Neural crest cell (in vitro differentiated cells): ENCODE data around the gene IGSF9B. TPM values are rescaled to one million over a fixed set of nuclear protein-coding genes. Genes with fewer than 3 reads are reported as not detected.

Experiments used
- DNase-seq: peaks from one replicate; pipeline ENCODE4 v3.0.0; 2021; ENCODE audit warnings: low read depth, mixed read lengths, low spot score
- H3K27ac Mint-ChIP-seq: one replicate; pipeline ENCODE4 v1.8.0; 2021; ENCODE audit warnings: mild to moderate bottlenecking, mixed read lengths; ENCODE audit not compliant: unreplicated experiment
- H3K27me3 Mint-ChIP-seq: 2 replicates; pipeline ENCODE4 v1.8.0; 2021; ENCODE audit warnings: low read depth, mild to moderate bottlenecking, mixed read lengths
- H3K36me3 Mint-ChIP-seq: 2 replicates; pipeline ENCODE4 v1.8.0; 2021; ENCODE audit warnings: low read depth, mild to moderate bottlenecking, mixed read lengths
- H3K4me1 Mint-ChIP-seq: 2 replicates; pipeline ENCODE4 v1.8.0; 2021; ENCODE audit warnings: mixed read lengths
- H3K4me3 Mint-ChIP-seq: one replicate; pipeline ENCODE4 v1.8.0; 2021; ENCODE audit warnings: mild to moderate bottlenecking, mixed read lengths
- H3K9me3 Mint-ChIP-seq: 2 replicates; pipeline ENCODE4 v1.8.0; 2021; ENCODE audit warnings: mixed read lengths
- CTCF ChIP-seq: fragments of 200-600 bp; sonication (generic); conservative IDR thresholded peaks from 2 replicates; pipeline ENCODE4 v1.5.0; 2021; ENCODE audit warnings: antibody characterized with exemption, mild to moderate bottlenecking
- total RNA-seq: library from RNA; stranded (reverse); gene quantifications from 2 replicates; pipeline ENCODE4 v1.2.1, GENCODE V29; 2021

The IGSF9B gene
- total RNA-seq, 1 donor from 2014 or later = 12.9 TPM

DNA sequence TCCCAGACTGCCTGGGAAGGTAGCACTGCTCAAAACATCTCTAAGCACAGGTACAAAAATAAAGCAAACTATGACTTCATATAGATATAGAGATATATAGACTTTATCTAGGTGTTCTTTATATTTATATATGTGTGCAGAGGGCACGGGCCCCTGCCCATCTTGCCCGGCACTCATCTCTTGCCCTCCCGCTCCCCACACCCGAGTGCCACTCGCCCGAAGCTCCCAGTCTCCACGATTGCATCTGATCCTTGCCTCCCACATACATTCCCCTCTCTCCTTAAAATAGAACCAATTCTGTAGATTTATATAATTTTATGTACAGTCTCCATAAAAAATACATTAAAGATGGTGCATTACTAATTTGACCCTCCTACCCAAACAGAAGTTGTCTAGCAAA is 55.5 kb downstream of the IGSF9B start:
- no peaks in the 10 kb centered on the region for H3K27me3 Mint-ChIP-seq
- peaks cover 3% of the 10 kb centered on the region for H3K4me1 Mint-ChIP-seq
- no peak overlapping the region for H3K4me3 Mint-ChIP-seq
- DNase-seq = no peak
- peaks cover 2% of the 10 kb centered on the region for H3K9me3 Mint-ChIP-seq
- H3K27ac Mint-ChIP-seq = no peak overlapping the region
- no peak for TF ChIP-seq CTCF
- no peaks in the 10 kb centered on the region for H3K36me3 Mint-ChIP-seq

- Mint-ChIP-seq H3K27me3 (peaks cover 6% of the 10 kb centered on the region), H3K4me1 (peaks cover 12% of the 10 kb centered on the region), H3K36me3 (no peaks in the 10 kb centered on the region), H3K4me3 (no peak overlapping the region), H3K27ac (no peak overlapping the region), H3K9me3 (peaks cover 2% of the 10 kb centered on the region)
- no peak for DNase-seq
- no peak for TF ChIP-seq CTCF
Measured at GRCh38 chr11:133900176-133901105, 56.3 kb downstream of the IGSF9B start.

- H3K36me3 Mint-ChIP-seq = no peaks in the 10 kb centered on the region
- no peaks in the 10 kb centered on the region for H3K9me3 Mint-ChIP-seq
- no peak for DNase-seq
- H3K4me1 Mint-ChIP-seq = peaks cover 23% of the 10 kb centered on the region
- H3K27me3 Mint-ChIP-seq = peaks cover 9% of the 10 kb centered on the region
- H3K4me3 Mint-ChIP-seq = no peak overlapping the region
- H3K27ac Mint-ChIP-seq = no peak overlapping the region
- no peak for TF ChIP-seq CTCF
Measured at GRCh38 chr11:133898770-133899115, 58.0 kb downstream of the IGSF9B start.

DNA sequence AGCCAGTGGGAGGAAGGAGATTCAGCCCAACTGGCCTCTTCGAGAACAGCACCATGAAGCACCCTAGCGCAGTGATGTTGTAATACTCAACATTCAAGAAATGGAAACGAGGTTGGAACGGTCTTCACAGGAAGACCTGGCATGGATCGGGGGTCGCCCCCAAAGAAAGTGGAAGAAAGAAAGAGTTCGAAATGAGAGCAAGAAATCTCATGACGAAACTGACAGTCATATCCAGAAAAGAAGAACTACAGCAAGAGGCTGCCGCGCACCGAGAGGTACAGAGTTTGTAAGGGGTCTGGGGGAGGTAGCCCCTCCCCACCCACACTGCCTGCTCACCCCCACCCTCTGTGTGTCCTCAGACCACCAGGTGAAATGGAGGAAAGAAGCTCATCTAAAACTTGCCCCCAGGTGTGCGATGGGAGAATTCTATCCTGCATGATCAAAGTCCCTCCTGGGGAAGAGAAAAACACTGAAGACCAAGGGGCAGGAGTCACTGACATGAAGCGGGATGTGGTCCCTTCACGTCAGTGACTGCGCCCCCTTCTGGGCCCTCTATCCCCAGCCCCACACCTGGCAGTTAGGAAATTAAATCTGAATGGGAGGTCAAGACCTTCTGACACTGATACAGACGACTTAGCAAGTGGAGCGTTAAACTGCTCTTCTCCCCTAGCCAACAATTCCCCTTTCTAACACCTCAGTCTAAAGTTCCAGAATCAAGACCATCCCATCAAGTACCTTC is 58.6 kb downstream of the IGSF9B start:
- no peak overlapping the region for H3K27ac Mint-ChIP-seq
- H3K9me3 Mint-ChIP-seq = no peaks in the 10 kb centered on the region
- TF ChIP-seq CTCF = no peak
- DNase-seq = no peak
- no peaks in the 10 kb centered on the region for H3K36me3 Mint-ChIP-seq
- peaks cover 23% of the 10 kb centered on the region for H3K4me1 Mint-ChIP-seq
- peaks cover 9% of the 10 kb centered on the region for H3K27me3 Mint-ChIP-seq
- no peak overlapping the region for H3K4me3 Mint-ChIP-seq

GRCh38 chr11:133897331-133897650 is 59.5 kb downstream of the IGSF9B start:
- H3K27ac Mint-ChIP-seq = no peak overlapping the region
- no peak for TF ChIP-seq CTCF
- H3K4me3 Mint-ChIP-seq = no peak overlapping the region
- DNase-seq = no peak
- no peaks in the 10 kb centered on the region for H3K36me3 Mint-ChIP-seq
- H3K9me3 Mint-ChIP-seq = no peaks in the 10 kb centered on the region
- H3K27me3 Mint-ChIP-seq = peaks cover 11% of the 10 kb centered on the region
- H3K4me1 Mint-ChIP-seq = peaks cover 27% of the 10 kb centered on the region
